Prostate gland (tissue), 1 donor: ENCODE results near the gene UMOD.

Source experiments
- POLR2A ChIP-seq: fragments of 450-650 bp; IDR thresholded peaks from one replicate; pipeline ENCODE4 v1.6.1; 2016; ENCODE audit warnings: antibody characterized with exemption, mild to moderate bottlenecking
- POLR2AphosphoS5 ChIP-seq: sonication (generic); formaldehyde crosslinking; IDR thresholded peaks from one replicate; pipeline ENCODE4 v1.6.1; 2017; ENCODE audit warnings: antibody characterized with exemption

- TF ChIP-seq POLR2AphosphoS5 (no peak), POLR2A (no peak)
Observed at GRCh38 chr16:20347666-20348364, 4.7 kb downstream of the UMOD start.
